Measurements from ENCODE around the gene SYT15. TPM values are rescaled to one million over a fixed set of nuclear protein-coding genes. Genes with fewer than 3 reads are reported as not detected.
A peak's percentile ranks its signal among the peaks of the same experiment; 100 is the strongest.

The SYT15 gene
- polyA plus RNA-seq, 3 donors = 0.23 to 0.31 TPM; not detected in 1

- H2AFZ ChIP-seq (ENCODE audit: insufficient read depth, low read depth, low read length, poor library complexity, severe bottlenecking) = no peak overlapping the region
- no peak overlapping the region for H3K4me2 ChIP-seq (replicated peaks; ENCODE audit: extremely low read depth, low read length, poor library complexity, severe bottlenecking)
- H3K27ac ChIP-seq (ENCODE audit: low read depth in 1 of 2, low read length in 2 of 2) = no peak overlapping the region
- no peaks in the 10 kb centered on the region for H3K4me1 ChIP-seq (ENCODE audit: control insufficient read depth in 1 of 2, insufficient read depth in 2 of 2, low read length in 2 of 2)
- TF ChIP-seq, protein P1, sequence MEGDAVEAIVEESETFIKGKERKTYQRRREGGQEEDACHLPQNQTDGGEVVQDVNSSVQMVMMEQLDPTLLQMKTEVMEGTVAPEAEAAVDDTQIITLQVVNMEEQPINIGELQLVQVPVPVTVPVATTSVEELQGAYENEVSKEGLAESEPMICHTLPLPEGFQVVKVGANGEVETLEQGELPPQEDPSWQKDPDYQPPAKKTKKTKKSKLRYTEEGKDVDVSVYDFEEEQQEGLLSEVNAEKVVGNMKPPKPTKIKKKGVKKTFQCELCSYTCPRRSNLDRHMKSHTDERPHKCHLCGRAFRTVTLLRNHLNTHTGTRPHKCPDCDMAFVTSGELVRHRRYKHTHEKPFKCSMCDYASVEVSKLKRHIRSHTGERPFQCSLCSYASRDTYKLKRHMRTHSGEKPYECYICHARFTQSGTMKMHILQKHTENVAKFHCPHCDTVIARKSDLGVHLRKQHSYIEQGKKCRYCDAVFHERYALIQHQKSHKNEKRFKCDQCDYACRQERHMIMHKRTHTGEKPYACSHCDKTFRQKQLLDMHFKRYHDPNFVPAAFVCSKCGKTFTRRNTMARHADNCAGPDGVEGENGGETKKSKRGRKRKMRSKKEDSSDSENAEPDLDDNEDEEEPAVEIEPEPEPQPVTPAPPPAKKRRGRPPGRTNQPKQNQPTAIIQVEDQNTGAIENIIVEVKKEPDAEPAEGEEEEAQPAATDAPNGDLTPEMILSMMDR (IDR thresholded peaks at IDR 0.05) = no peak
- no peak for DNase-seq
- 88% methylated on average over 5 of the region's 7 CpGs for WGBS (ENCODE audit: insufficient coverage)
- no peaks in the 10 kb centered on the region for H3K36me3 ChIP-seq (replicated peaks in 1 of 2; ENCODE audit: control insufficient read depth in 1 of 2, insufficient read depth in 2 of 2, low read length in 2 of 2)
- Mint-ChIP-seq H3K4me3 (no peak overlapping the region), H3K4me1 (peaks cover 5% of the 10 kb centered on the region), H3K36me3 (no peaks in the 10 kb centered on the region), H3K9me3 (peaks cover 0 to under 1% (median 0%) of the 10 kb centered on the region in 7 donors), H3K27ac (no peak overlapping the region), H3K27me3 (ENCODE audit: low read depth in 3 of 3) (peaks cover 0 to 3% (median 2%) of the 10 kb centered on the region in 3 donors)
- H3K79me2 ChIP-seq (ENCODE audit: insufficient read depth, low read length) = no peaks in the 10 kb centered on the region
- no peak overlapping the region for H3K9ac ChIP-seq (ENCODE audit: insufficient read depth, low read length, poor library complexity, severe bottlenecking)
- no peaks in the 10 kb centered on the region for H3K9me3 ChIP-seq (replicated peaks in 1 of 2; ENCODE audit: control insufficient read depth in 1 of 2, insufficient read depth in 1 of 2, low read length in 2 of 2)
- intact Hi-C loops (cut with micrococcal nuclease) = no loop called here
- no peak overlapping the region for H3K4me3 ChIP-seq (replicated peaks in 1 of 3; ENCODE audit: low read depth in 2 of 3, low read length in 3 of 3)
- H3K27me3 ChIP-seq (ENCODE audit: control insufficient read depth in 2 of 2, insufficient read depth in 2 of 2, low read length in 2 of 2) = peaks cover 0 to 4% of the 10 kb centered on the region in 2 donors
- H4K20me1 ChIP-seq (ENCODE audit: insufficient read depth, low read length) = no peaks in the 10 kb centered on the region
Observed at GRCh38 chr10:46548498-46549090, 30.3 kb upstream of the SYT15 start.

- Histone ChIP-seq H3K4me1 (ENCODE audit: control insufficient read depth in 1 of 2, insufficient read depth in 2 of 2, low read length in 2 of 2) (no peaks in the 10 kb centered on the region), H3K9ac (ENCODE audit: insufficient read depth, low read length, poor library complexity, severe bottlenecking) (no peak overlapping the region), H4K20me1 (ENCODE audit: insufficient read depth, low read length) (no peaks in the 10 kb centered on the region), H3K27me3 (ENCODE audit: control insufficient read depth in 2 of 2, insufficient read depth in 2 of 2, low read length in 2 of 2) (peaks cover under 1 to 8% of the 10 kb centered on the region in 2 donors), H3K4me3 (replicated peaks in 1 of 3; ENCODE audit: low read depth in 2 of 3, low read length in 3 of 3) (no peak overlapping the region), H3K79me2 (ENCODE audit: insufficient read depth, low read length) (no peaks in the 10 kb centered on the region), H3K4me2 (replicated peaks; ENCODE audit: extremely low read depth, low read length, poor library complexity, severe bottlenecking) (no peak overlapping the region), H3K36me3 (replicated peaks in 1 of 2; ENCODE audit: control insufficient read depth in 1 of 2, insufficient read depth in 2 of 2, low read length in 2 of 2) (no peaks in the 10 kb centered on the region), H3K9me3 (replicated peaks in 1 of 2; ENCODE audit: control insufficient read depth in 1 of 2, insufficient read depth in 1 of 2, low read length in 2 of 2) (no peaks in the 10 kb centered on the region), H2AFZ (ENCODE audit: insufficient read depth, low read depth, low read length, poor library complexity, severe bottlenecking) (no peak overlapping the region), H3K27ac (ENCODE audit: low read depth in 1 of 2, low read length in 2 of 2) (no peak overlapping the region)
- H3K4me1 Mint-ChIP-seq = peaks cover 4% of the 10 kb centered on the region
- TF ChIP-seq, protein P1 (IDR thresholded peaks at IDR 0.05) = peak; percentile 5
- no peak overlapping the region for H3K4me3 Mint-ChIP-seq
- no peaks in the 10 kb centered on the region for H3K36me3 Mint-ChIP-seq
- intact Hi-C loops (cut with micrococcal nuclease) = no loop called here
- no peak overlapping the region for H3K27ac Mint-ChIP-seq
- no peak for DNase-seq
- WGBS (ENCODE audit: insufficient coverage) = 89% methylated on average over 30 of the region's 31 CpGs
- peaks cover 0 to 2% (median 0%) of the 10 kb centered on the region in 3 donors for H3K27me3 Mint-ChIP-seq (ENCODE audit: low read depth in 3 of 3)
- H3K9me3 Mint-ChIP-seq = no peaks in the 10 kb centered on the region
Observed at GRCh38 chr10:46549171-46550075, 29.5 kb upstream of the SYT15 start.
